Measurements from ENCODE around the gene QSOX1.

GRCh38 chr1:180156631-180157091 is 2.0 kb downstream of the QSOX1 start:
- TF ChIP-seq TAF1 (IDR thresholded peaks at IDR 0.05; ENCODE audit: low read depth, low read length) (no peak), POLR2AphosphoS5 (IDR thresholded peaks at IDR 0.05; ENCODE audit: low read depth, low read length) (no peak), POLR2A (IDR thresholded peaks at IDR 0.05; ENCODE audit: low read depth, low read length) (no peak), SPI1 (IDR thresholded peaks at IDR 0.05; ENCODE audit: low read depth, low read length) (no peak), POU2F2 (IDR thresholded peaks at IDR 0.05; ENCODE audit: low read depth, low read length) (no peak), PAX5 (IDR thresholded peaks at IDR 0.05; ENCODE audit: insufficient read depth, low read length, severe bottlenecking) (no peak)
